Neuronal stem cell (in vitro differentiated cells): ENCODE results near the gene CORO2B.

Experiments
- DNase-seq: peaks from one replicate; pipeline ENCODE4 v3.0.0-alpha.2; 2013; ENCODE audit warnings: low spot score
- H2AFZ ChIP-seq: one replicate; pipeline ENCODE4 v1.6.1; 2013; ENCODE audit warnings: mild to moderate bottlenecking, low read length, inconsistent platforms
- H2AK5ac ChIP-seq: 2 replicates; pipeline ENCODE4 v1.6.1; 2013; ENCODE audit warnings: low read depth, mild to moderate bottlenecking, inconsistent platforms, low read length, moderate library complexity, mixed read lengths
- H2BK120ac ChIP-seq: 2 replicates; pipeline ENCODE4 v1.6.1; 2013; ENCODE audit warnings: low read depth, mild to moderate bottlenecking, inconsistent platforms, low read length, moderate library complexity, mixed read lengths
- H2BK12ac ChIP-seq: one replicate; pipeline ENCODE4 v1.6.1; 2013; ENCODE audit warnings: low read length, inconsistent platforms
- H2BK15ac ChIP-seq: 2 replicates; pipeline ENCODE4 v1.6.1; 2013; ENCODE audit warnings: mild to moderate bottlenecking, low read length, inconsistent platforms, mixed read lengths
- H2BK5ac ChIP-seq: one replicate; pipeline ENCODE4 v1.6.1; 2013; ENCODE audit warnings: inconsistent platforms, mild to moderate bottlenecking, low read length, moderate library complexity
- H3K14ac ChIP-seq: one replicate; pipeline ENCODE4 v1.6.1; 2013; ENCODE audit warnings: low read length, inconsistent platforms
- H3K18ac ChIP-seq: 2 replicates; pipeline ENCODE4 v1.6.1; 2013; ENCODE audit warnings: low read length, inconsistent platforms
- H3K23ac ChIP-seq: 2 replicates; pipeline ENCODE4 v1.6.1; 2013; ENCODE audit warnings: low read depth, mild to moderate bottlenecking, mixed read lengths, low read length, inconsistent platforms; ENCODE audit not compliant: poor library complexity
- H3K27ac ChIP-seq: replicated peaks from 3 replicates; pipeline ENCODE4 v1.5.1; 2013; ENCODE audit warnings: low read length, inconsistent platforms
- H3K27me3 ChIP-seq, 3 experiments: 2 replicates each; pipeline ENCODE4 v1.6.1; 2013; ENCODE audit warnings: low read length in 3 of 3, mild to moderate bottlenecking in 2 of 3, inconsistent platforms in 1 of 3, low read depth in 1 of 3, mixed read lengths in 1 of 3, moderate library complexity in 1 of 3; ENCODE audit not compliant: control insufficient read depth in 3 of 3, insufficient read depth in 3 of 3
- H3K36me3 ChIP-seq, 2 donors: replicated peaks in 1 of 2; 2 replicates each; pipeline ENCODE4 v1.6.1; 2013; ENCODE audit warnings: low read length in 2 of 2; ENCODE audit not compliant: control insufficient read depth in 2 of 2, insufficient read depth in 2 of 2
- H3K4ac ChIP-seq: 2 replicates; pipeline ENCODE4 v1.6.1; 2013; ENCODE audit warnings: inconsistent platforms, mild to moderate bottlenecking, low read length, moderate library complexity
- H3K4me1 ChIP-seq, 2 donors: 1 replicate in 1 of 2; 2 replicates in 1 of 2; pipeline ENCODE4 v1.6.1; 2013; ENCODE audit warnings: low read length in 2 of 2, low read depth in 1 of 2; ENCODE audit not compliant: control insufficient read depth in 2 of 2, insufficient read depth in 1 of 2
- H3K4me2 ChIP-seq: one replicate; pipeline ENCODE4 v1.6.1; 2013; ENCODE audit warnings: mild to moderate bottlenecking, low read length, inconsistent platforms; ENCODE audit not compliant: insufficient read depth, poor library complexity, severe bottlenecking
- H3K4me3 ChIP-seq, 2 donors: 2 replicates each; pipeline ENCODE4 v1.5.1; 2013; ENCODE audit warnings: low read length in 2 of 2, mild to moderate bottlenecking in 2 of 2, inconsistent platforms in 1 of 2, moderate library complexity in 1 of 2
- H3K79me1 ChIP-seq: one replicate; pipeline ENCODE4 v1.6.1; 2013; ENCODE audit warnings: low read depth, mild to moderate bottlenecking, inconsistent platforms, low read length, moderate library complexity
- H3K9ac ChIP-seq: one replicate; pipeline ENCODE4 v1.6.1; 2013; ENCODE audit warnings: mild to moderate bottlenecking, low read depth, low read length, inconsistent platforms; ENCODE audit not compliant: poor library complexity
- H3K9me3 ChIP-seq, 2 donors: replicated peaks in 1 of 2; 2 replicates each; pipeline versions ENCODE3 to v1.6.1; 2013; ENCODE audit warnings: low read length in 2 of 2, mild to moderate bottlenecking in 2 of 2, inconsistent platforms in 1 of 2, low read depth in 1 of 2, mixed read lengths in 1 of 2, moderate library complexity in 1 of 2; ENCODE audit not compliant: control insufficient read depth in 2 of 2, insufficient read depth in 1 of 2
- H4K8ac ChIP-seq: one replicate; pipeline ENCODE4 v1.6.1; 2013; ENCODE audit warnings: low read depth, mild to moderate bottlenecking, inconsistent platforms, low read length, moderate library complexity
- H4K91ac ChIP-seq: one replicate; pipeline ENCODE4 v1.6.1; 2013; ENCODE audit warnings: low read length, low read depth, mild to moderate bottlenecking, inconsistent platforms; ENCODE audit not compliant: poor library complexity
- WGBS, 2 donors: extraction: QIAGEN DNeasy Blood & Tissue Kit; methylation state at CpG; one replicate each; pipeline ENCODE4 v1.1.7; 2013; ENCODE audit warnings: missing lambda C conversion rate in 2 of 2, mixed read lengths in 1 of 2; ENCODE audit not compliant: insufficient read length in 2 of 2, insufficient replicate concordance in 1 of 2; ENCODE audit errors: extremely low coverage in 2 of 2; 5-methylcytosine and 5-hydroxymethylcytosine counted together

Gene CORO2B

DNA sequence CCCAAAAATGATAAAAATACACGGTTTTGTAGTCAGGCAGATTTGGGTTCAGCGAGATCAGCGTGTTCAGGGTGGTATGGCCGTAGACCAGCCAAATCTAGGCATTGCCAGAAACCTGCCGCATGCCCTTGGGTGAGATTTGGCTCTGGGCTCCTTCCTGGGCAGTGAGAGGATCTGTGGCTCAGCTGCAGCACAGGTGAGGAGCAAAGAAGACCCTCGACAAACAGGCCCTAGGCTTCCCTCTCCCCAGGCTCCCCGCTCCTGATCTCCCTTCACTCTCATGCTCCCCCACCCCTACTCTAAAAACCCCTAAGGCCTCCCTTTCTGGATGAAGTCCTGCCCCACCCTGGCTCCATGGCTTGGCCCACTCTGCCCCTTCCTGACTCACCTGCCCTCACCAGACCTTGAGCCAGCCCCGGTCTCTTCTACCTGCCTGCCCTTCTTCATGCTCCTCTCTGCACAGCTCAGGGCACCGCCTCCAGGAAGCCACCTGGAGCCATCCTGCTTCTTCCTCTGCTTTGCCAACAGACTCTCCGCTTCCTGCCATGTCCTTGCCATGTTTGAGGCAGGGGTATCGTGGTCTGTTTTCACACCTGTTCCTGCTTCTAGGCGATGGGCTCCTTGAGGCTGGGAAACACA lies 88.1 kb downstream of the CORO2B start:
- H2BK15ac ChIP-seq = peak overlapping the region; percentile 80
- H2BK12ac ChIP-seq = no peak overlapping the region
- no peak overlapping the region for H3K4me3 ChIP-seq
- H3K27me3 ChIP-seq = no peaks in the 10 kb centered on the region
- no peak overlapping the region for H4K8ac ChIP-seq
- peaks cover 0 to 8% of the 10 kb centered on the region in 2 donors for H3K9me3 ChIP-seq
- no CpG with 5 or more reads among the region's 12 CpGs for WGBS, 2 donors
- H4K91ac ChIP-seq = peak overlapping the region; percentile 56
- no peak overlapping the region for H3K4ac ChIP-seq
- H2AFZ ChIP-seq = no peak overlapping the region
- peak overlapping the region; percentile 90 for H2AK5ac ChIP-seq
- peak overlapping the region; percentile 55 for H2BK5ac ChIP-seq
- H3K36me3 ChIP-seq = no peaks in the 10 kb centered on the region
- H3K14ac ChIP-seq = no peak overlapping the region
- DNase-seq = no peak
- no peak overlapping the region for H3K27ac ChIP-seq
- H3K4me1 ChIP-seq = peaks cover 7 to 10% of the 10 kb centered on the region in 2 donors
- H3K23ac ChIP-seq = no peak overlapping the region
- H3K79me1 ChIP-seq = no peaks in the 10 kb centered on the region
- H3K9ac ChIP-seq = no peak overlapping the region
- peak overlapping the region; percentile 44 for H3K18ac ChIP-seq
- H3K4me2 ChIP-seq = no peak overlapping the region
- no peak overlapping the region for H2BK120ac ChIP-seq

- Histone ChIP-seq H3K36me3 (no peaks in the 10 kb centered on the region), H2BK5ac (no peak overlapping the region), H3K4me2 (no peak overlapping the region), H3K14ac (no peak overlapping the region), H3K18ac (no peak overlapping the region), H3K9me3 (peaks cover 0 to 5% of the 10 kb centered on the region in 2 donors), H2AK5ac (no peak overlapping the region), H4K91ac (no peak overlapping the region), H2BK120ac (no peak overlapping the region), H3K9ac (no peak overlapping the region), H3K4ac (no peak overlapping the region), H3K4me3 (no peak overlapping the region), H3K27me3 (no peaks in the 10 kb centered on the region), H2BK15ac (no peak overlapping the region), H3K79me1 (no peaks in the 10 kb centered on the region), H3K23ac (no peak overlapping the region), H2BK12ac (peak overlapping the region; percentile 14), H3K4me1 (peaks cover 7 to 12% of the 10 kb centered on the region in 2 donors), H4K8ac (no peak overlapping the region), H2AFZ (no peak overlapping the region), H3K27ac (no peak overlapping the region)
- no peak for DNase-seq
- no CpG with 5 or more reads among the region's 18 CpGs for WGBS, 2 donors
Observed at GRCh38 chr15:68667800-68668625, 89.2 kb downstream of the CORO2B start.

- Histone ChIP-seq H2AK5ac (no peak overlapping the region), H3K9ac (no peak overlapping the region), H3K4me3 (no peak overlapping the region), H3K18ac (no peak overlapping the region), H3K27me3 (no peaks in the 10 kb centered on the region), H3K4me1 (peaks cover 7 to 12% of the 10 kb centered on the region in 2 donors), H3K14ac (no peak overlapping the region), H2BK120ac (no peak overlapping the region), H3K4ac (no peak overlapping the region), H4K91ac (no peak overlapping the region), H3K9me3 (peaks cover 0 to 2% of the 10 kb centered on the region in 2 donors), H3K23ac (no peak overlapping the region), H3K4me2 (no peak overlapping the region), H2BK12ac (no peak overlapping the region), H2BK5ac (no peak overlapping the region), H4K8ac (no peak overlapping the region), H2BK15ac (no peak overlapping the region), H3K79me1 (no peaks in the 10 kb centered on the region), H3K36me3 (no peaks in the 10 kb centered on the region), H2AFZ (no peak overlapping the region), H3K27ac (no peak overlapping the region)
- WGBS, 2 donors = no CpG with 5 or more reads among the region's 11 CpGs
- DNase-seq = no peak
Observed at GRCh38 chr15:68668926-68669600, 90.3 kb downstream of the CORO2B start.

GRCh38 chr15:68672251-68672650 lies 93.5 kb downstream of the CORO2B start:
- no peak overlapping the region for H3K23ac ChIP-seq
- DNase-seq = no peak
- no peak overlapping the region for H2BK15ac ChIP-seq
- H2BK5ac ChIP-seq = no peak overlapping the region
- H3K27me3 ChIP-seq = no peaks in the 10 kb centered on the region
- peaks cover 4 to 9% of the 10 kb centered on the region in 2 donors for H3K4me1 ChIP-seq
- H2BK120ac ChIP-seq = no peak overlapping the region
- H3K4ac ChIP-seq = no peak overlapping the region
- H3K36me3 ChIP-seq = no peaks in the 10 kb centered on the region
- no peak overlapping the region for H3K4me3 ChIP-seq
- H3K79me1 ChIP-seq = no peaks in the 10 kb centered on the region
- no peak overlapping the region for H2BK12ac ChIP-seq
- no peak overlapping the region for H4K8ac ChIP-seq
- no peak overlapping the region for H2AFZ ChIP-seq
- no CpG with 5 or more reads among the region's 4 CpGs for WGBS, 2 donors
- H3K18ac ChIP-seq = no peak overlapping the region
- no peak overlapping the region for H3K9ac ChIP-seq
- H4K91ac ChIP-seq = no peak overlapping the region
- H2AK5ac ChIP-seq = no peak overlapping the region
- H3K27ac ChIP-seq = no peak overlapping the region
- no peak overlapping the region for H3K14ac ChIP-seq
- H3K9me3 ChIP-seq = no peaks in the 10 kb centered on the region
- no peak overlapping the region for H3K4me2 ChIP-seq
